ENCODE results near the gene STX1B.
A peak's percentile ranks its signal among the peaks of the same experiment; 100 is the strongest.
"Not testable (repeated sequence)": the region's sequence is repeated elsewhere in the genome, so short reads cannot be mapped to it uniquely, and the experiment has no call there.

STX1B gene

DNA sequence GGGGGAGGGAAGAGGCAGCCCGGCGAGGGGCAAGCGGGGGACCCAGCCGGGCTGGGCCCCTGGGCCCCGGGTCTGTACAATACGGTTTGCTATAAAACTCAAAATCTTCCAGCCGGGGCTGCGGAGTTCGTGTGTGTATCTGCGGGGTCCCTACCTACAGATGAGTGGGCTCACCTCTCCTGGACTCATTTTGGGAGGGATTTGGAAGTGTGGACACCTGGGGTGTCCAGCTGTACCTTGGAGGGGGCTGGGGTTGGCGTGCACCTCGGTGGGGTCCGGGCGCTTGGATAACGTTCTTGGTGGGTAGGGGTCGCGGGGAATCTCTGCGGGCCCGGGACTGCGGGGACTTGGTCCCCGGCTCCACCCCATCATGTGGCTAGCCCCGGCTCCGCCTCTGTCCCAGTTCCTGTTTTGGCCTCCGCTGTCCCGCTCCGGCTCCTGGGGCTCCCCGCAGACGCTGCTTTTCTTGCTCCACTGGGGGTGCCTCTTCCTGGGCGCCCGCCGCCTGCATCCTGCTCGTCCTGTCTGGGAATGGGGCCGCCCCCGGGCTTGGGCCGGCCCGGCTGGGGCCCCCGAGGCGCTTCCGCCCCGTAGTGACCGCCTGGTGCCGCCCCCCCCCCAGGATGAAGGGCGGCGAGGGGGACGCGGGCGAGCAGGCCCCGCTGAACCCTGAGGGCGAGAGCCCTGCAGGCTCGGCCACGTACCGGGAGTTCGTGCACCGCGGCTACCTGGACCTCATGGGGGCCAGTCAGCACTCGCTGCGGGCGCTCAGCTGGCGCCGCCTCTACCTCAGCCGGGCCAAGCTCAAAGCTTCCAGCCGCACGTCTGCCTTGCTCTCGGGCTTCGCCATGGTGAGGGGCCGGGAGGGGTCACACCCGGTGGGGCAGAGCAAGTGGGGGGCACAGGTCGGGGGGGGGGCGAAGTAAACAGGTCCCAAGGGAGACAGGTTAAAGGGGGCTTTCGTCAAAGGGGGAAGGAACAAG lies 61.5 kb downstream of the STX1B start, which contains the start of gene ORAI3:
Gene ORAI3 (plus strand): TSS at position 402 of the 983 bp plus-strand sequence. CDS start 222 bp downstream, at position 624.
- no peak for DNase-seq

DNA sequence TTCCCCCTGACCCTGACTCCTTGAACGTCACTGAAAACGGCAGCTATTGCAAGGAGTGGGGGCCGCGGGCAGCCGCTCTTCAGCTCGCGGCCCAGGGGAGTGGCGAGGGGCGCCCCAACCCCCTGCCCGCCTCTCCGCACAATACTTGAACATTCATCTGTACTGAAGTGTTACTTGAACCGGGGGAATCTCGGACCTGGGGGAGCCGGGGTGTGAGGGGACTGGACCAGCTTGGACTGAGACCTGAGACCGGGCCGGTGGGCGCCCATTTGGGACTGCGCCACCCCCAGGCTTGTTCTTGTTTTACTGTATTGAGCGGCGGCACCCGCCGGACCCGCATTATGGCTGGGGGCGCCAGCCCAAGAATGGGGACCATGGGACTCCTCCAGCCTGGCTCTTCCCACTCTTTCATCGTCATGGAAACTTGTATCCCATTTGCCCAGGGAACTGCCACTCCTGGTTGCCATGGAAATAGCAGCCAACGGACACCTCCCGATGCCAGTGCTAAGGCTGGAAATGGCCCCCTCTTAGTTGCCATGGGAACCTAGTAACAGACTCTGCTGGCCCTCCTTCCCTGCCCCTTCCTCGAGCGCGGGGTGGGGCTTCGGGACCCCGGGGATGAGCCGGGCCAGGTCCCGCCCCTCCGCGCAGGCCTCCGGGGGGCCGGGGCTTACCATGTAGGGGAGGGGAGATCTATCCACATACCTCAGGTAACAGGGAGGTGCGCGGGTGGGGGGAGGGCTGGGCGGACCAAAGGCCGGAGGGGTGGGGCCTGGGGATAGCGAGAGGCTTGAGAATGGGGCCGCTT lies 62.4 kb downstream of the STX1B start:
- DNase-seq, result no peak

DNA sequence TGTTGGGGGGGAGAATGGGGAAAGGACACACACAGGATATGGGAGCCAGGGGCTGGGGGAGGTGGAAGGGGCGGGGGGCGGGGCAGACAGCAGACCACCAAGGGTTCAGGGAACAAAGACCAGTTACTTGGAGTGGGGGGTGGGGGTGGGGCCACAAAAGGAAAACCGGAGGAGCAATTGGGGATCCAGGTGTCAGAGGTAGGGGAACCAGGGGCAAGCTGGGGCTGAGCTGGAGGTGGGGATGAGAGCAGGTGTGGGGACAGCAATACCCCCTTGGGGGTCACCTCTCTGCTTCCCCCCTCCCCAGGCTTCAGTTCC lies 62.9 kb downstream of the STX1B start:
- no peak for DNase-seq

DNA sequence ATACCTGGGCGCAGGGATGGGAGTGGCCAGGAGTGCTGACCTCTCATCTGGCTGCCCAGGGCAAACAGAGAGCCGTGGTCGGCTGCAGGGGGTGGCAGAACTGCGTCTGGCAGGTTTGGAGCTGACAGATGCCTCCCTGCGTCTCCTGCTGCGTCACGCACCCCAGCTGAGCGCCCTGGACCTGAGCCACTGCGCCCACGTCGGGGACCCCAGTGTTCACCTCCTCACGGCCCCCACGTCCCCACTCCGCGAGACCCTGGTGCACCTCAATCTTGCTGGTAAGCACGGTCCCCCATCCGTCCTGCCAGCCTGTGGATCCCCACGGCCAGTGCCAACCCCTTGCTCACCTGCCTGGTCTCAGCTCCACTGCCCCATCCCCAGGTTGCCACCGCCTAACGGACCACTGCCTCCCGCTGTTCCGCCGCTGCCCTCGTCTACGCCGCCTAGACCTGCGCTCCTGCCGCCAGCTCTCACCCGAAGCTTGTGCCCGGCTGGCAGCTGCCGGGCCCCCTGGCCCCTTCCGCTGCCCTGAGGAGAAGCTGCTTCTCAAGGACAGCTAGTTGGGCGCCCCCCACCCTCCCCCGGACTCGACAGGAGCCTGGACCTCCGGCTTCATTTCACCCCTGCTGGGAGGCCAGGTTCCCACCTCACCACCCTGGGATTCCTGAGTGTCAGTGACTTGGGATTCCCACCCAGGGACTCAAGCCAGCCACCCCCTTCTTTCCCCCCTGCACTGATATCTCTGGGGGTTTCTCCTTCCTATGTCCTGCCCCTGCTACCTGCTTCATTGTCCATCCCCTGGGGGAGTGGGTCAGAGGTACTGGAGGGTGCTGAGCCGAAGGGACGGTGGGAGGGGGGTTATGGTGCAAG lies 63.5 kb downstream of the STX1B start:
- DNase-seq, result no peak

DNA sequence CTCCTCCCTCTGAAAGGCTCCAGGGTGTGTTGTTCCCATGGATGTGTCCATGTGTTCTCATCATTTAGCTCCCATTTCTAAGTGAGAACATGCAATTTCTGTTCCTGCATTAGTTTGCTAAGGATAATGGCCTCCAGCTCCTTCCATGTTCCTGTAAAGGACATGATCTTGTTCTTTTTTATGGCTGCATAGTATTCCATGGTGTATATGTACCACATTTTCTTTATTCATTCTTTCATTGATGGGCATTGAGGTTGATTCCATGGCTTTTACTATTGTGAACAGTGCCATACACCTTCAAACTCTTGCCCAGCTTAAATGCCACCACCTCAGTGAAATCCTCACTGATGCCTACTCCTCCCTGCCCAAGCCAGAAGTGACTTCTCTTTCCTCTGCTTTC lies 66.1 kb downstream of the STX1B start:
- DNase-seq, result no peak

DNA sequence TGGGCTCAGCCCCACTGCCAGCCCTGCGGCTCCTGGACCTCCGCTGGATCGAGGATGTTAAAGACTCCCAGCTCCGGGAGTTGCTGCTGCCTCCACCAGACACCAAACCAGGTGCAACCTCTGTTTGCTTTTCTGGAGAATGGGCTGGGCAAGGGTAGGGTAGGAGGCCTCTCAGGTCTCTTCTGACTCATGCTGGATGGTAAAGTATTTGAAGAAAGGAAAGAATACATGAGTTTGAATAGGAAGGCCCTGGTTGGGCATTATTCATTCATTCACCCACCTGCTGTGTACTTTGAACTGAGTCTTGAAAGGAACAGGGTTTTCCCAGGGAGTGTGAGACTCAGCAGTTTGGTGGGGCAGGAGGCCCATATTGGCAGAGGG lies 68.0 kb downstream of the STX1B start:
- DNase-seq, result no peak

DNA sequence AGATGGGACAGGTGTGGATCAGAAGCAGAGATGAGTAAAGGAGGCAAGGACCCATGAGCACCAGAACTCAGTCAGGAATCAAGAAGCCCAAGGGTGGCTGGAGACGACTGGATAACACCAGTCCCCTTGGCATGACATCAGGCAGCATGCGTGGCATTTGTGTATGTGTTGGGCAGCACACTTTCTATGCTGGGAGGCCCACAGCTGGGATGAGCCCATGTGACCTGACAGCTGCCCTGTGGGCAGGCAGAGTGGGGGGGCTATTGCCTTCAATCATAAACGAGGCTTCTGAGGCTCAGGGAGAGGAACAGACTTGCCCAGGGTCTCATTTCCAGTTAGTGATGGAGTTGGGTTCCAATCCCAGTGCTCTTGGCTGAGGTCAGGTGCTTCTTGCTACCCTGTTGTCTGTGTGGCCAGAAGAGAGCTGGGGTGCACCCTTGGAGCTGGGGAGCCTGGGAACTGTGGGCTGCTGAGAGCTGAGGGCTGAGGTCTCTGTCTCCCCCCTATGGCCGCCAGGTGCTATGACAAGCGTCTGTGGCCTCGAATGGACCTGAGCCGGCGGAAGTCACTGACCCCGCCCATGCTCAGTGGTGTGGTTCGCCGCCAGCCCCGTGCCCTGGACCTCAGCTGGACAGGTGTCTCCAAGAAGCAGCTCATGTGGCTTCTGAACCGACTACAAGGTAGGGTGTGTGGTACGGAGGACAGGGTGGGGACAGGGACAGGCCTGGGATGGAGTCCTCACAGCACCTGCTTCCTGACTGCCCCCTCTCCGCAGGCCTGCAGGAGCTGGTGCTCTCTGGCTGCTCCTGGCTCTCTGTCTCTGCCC lies 68.6 kb downstream of the STX1B start:
- DNase-seq, result peak; percentile 46

DNA sequence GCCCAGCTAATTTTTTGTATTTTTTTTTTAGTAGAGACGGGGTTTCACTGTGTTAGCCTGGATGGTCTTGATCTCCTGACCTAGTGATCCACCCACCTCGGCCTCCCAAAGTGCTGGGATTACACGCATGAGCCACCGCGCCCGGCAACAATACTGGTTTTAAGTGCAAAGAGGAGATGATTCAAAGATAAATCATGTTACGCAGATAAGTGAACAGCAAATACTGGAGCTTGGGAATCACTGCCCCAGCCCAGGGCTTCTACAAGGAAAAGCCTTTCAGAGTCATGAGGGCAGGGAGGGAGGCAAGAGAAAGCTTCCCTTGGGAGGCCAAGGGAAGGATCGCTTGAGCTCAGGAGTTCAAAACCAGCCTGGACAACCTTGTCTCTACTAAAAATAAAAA lies 70.9 kb downstream of the STX1B start:
- DNase-seq, result not testable (repeated sequence)
